HEK293T (cell line): ENCODE measurements around the gene URAD.

Source experiments
- ARNT ChIP-seq: fragments of 450-650 bp; IDR thresholded peaks from 2 replicates; pipeline ENCODE4 v1.6.1; 2017; ENCODE audit warnings: mild to moderate bottlenecking
- BHLHE40 ChIP-seq: fragments of 450-650 bp; IDR thresholded peaks from 2 replicates; pipeline ENCODE4 v1.6.1; 2016; ENCODE audit warnings: mild to moderate bottlenecking, moderate library complexity, borderline replicate concordance
- CTBP1 ChIP-seq: fragments of 450-650 bp; IDR thresholded peaks from 2 replicates; pipeline ENCODE4 v1.6.1; 2016; ENCODE audit warnings: borderline replicate concordance
- ELF4 ChIP-seq: fragments of 450-650 bp; IDR thresholded peaks from 2 replicates; pipeline ENCODE4 v1.6.1; 2017; ENCODE audit warnings: antibody characterized with exemption
- FOXA1 ChIP-seq: fragments of 450-650 bp; IDR thresholded peaks from 2 replicates; pipeline ENCODE4 v1.6.1; 2016; ENCODE audit warnings: mild to moderate bottlenecking
- FOXK2 ChIP-seq: fragments of 450-650 bp; IDR thresholded peaks from 2 replicates; pipeline ENCODE4 v1.6.1; 2016; ENCODE audit warnings: mild to moderate bottlenecking
- FOXM1 ChIP-seq: fragments of 450-650 bp; IDR thresholded peaks from 2 replicates; pipeline ENCODE4 v1.6.1; 2017; ENCODE audit warnings: mild to moderate bottlenecking, borderline replicate concordance
- HDGF ChIP-seq: fragments of 450-650 bp; IDR thresholded peaks from 2 replicates; pipeline ENCODE4 v1.6.1; 2017; ENCODE audit warnings: antibody characterized with exemption, borderline replicate concordance
- NFRKB ChIP-seq: fragments of 450-650 bp; IDR thresholded peaks from 2 replicates; pipeline ENCODE4 v1.6.1; 2016; ENCODE audit warnings: mild to moderate bottlenecking, moderate library complexity
- SP1 ChIP-seq: fragments of 450-650 bp; IDR thresholded peaks from 2 replicates; pipeline ENCODE4 v1.6.1; 2017
- SUZ12 ChIP-seq: fragments of 450-650 bp; IDR thresholded peaks from 2 replicates; pipeline ENCODE4 v1.6.1; 2016; ENCODE audit warnings: mild to moderate bottlenecking
- TARDBP ChIP-seq: fragments of 450-650 bp; IDR thresholded peaks from 2 replicates; pipeline ENCODE4 v1.6.1; 2016
- ZNF384 ChIP-seq: fragments of 450-650 bp; IDR thresholded peaks from 2 replicates; pipeline ENCODE4 v1.6.1; 2016
- TF ChIP-seq, protein P1 (sequence below): fragments of 450-650 bp; IDR thresholded peaks from 2 replicates; pipeline ENCODE4 v1.6.1; 2016

DNA sequence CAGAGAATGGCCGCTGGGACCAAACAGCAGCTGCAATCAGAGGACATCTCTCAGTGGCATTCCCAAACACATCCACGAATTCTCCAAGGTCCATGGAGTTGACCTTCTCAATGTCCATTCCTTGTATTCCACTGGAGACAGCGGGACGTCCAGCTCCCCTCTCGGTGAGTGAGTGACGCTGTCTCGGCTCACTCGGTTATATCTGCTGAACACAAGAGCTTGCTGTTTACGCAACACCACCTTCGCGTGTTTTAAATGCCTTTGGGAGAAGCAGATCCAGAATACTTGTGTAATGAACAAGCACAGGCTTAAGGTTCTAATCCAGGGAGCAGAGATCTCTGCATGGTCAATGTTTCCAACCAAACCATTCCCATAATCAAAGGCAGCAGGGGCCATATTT lies at the start of gene URAD:
- TF ChIP-seq NFRKB (no peak), FOXM1 (no peak), HDGF (no peak), SUZ12 (no peak), ZNF384 (no peak), ARNT (no peak), ELF4 (no peak), FOXK2 (no peak), FOXA1 (no peak), CTBP1 (no peak), SP1 (no peak), BHLHE40 (no peak), TARDBP (no peak)
- TF ChIP-seq, protein P1, sequence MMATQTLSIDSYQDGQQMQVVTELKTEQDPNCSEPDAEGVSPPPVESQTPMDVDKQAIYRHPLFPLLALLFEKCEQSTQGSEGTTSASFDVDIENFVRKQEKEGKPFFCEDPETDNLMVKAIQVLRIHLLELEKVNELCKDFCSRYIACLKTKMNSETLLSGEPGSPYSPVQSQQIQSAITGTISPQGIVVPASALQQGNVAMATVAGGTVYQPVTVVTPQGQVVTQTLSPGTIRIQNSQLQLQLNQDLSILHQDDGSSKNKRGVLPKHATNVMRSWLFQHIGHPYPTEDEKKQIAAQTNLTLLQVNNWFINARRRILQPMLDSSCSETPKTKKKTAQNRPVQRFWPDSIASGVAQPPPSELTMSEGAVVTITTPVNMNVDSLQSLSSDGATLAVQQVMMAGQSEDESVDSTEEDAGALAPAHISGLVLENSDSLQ: no peak
